Spleen (tissue), 11 donors: Measurements from ENCODE around the gene RET. TPM values are rescaled to one million over a fixed set of nuclear protein-coding genes. Genes with fewer than 3 reads are reported as not detected.

Experiments used
- DNase-seq: peaks from one replicate; pipeline ENCODE4 v3.0.0-alpha.2; 2020
- H3K27ac ChIP-seq, 8 donors: fragments of 200-600 bp; sonication (generic) in 7 of 8; 1 replicate in 4 of 8; 2 replicates in 4 of 8; pipeline versions ENCODE4 v1.5.0 to v1.8.0; 2016 to 2021; ENCODE audit warnings: inconsistent platforms in 4 of 8, mild to moderate bottlenecking in 4 of 8, moderate library complexity in 1 of 8
- H3K27me3 ChIP-seq, 7 donors: fragments of 200-600 bp; sonication (generic) in 6 of 7; replicated peaks in 1 of 7; 1 replicate in 4 of 7; 2 replicates in 3 of 7; pipeline versions ENCODE4 v1.5.0 to v1.8.0; 2016 to 2021; ENCODE audit warnings: inconsistent platforms in 3 of 7, mild to moderate bottlenecking in 1 of 7
- H3K36me3 ChIP-seq, 6 donors: fragments of 200-600 bp; sonication (generic) in 5 of 6; 1 replicate in 4 of 6; 2 replicates in 2 of 6; pipeline versions ENCODE4 v1.5.0 to v1.8.0; 2016 to 2021; ENCODE audit warnings: inconsistent platforms in 2 of 6
- H3K4me1 ChIP-seq, 6 donors: fragments of 200-600 bp; sonication (generic) in 5 of 6; 1 replicate in 3 of 6; 2 replicates in 3 of 6; pipeline versions ENCODE4 v1.5.0 to v1.8.0; 2016 to 2021; ENCODE audit warnings: inconsistent platforms in 3 of 6
- H3K4me3 ChIP-seq, 8 donors: fragments of 200-600 bp; sonication (generic) in 7 of 8; 1 replicate in 4 of 8; 2 replicates in 4 of 8; pipeline versions ENCODE4 v1.5.0 to v1.8.0; 2016 to 2021; ENCODE audit warnings: inconsistent platforms in 4 of 8, mild to moderate bottlenecking in 4 of 8, moderate library complexity in 2 of 8
- H3K9me3 ChIP-seq, 8 donors: fragments of 200-600 bp; sonication (generic) in 7 of 8; 1 replicate in 4 of 8; 2 replicates in 4 of 8; pipeline versions ENCODE4 v1.5.0 to v1.8.0; 2016 to 2021; ENCODE audit warnings: inconsistent platforms in 4 of 8
- POLR2A ChIP-seq, 3 donors: fragments of 450-650 bp; IDR thresholded peaks; one replicate each; pipeline ENCODE4 v1.5.1; 2017; ENCODE audit warnings: antibody characterized with exemption in 3 of 3, mild to moderate bottlenecking in 1 of 3
- POLR2AphosphoS5 ChIP-seq, 3 donors: sonication (generic); formaldehyde crosslinking; IDR thresholded peaks; one replicate each; pipeline ENCODE4 v1.5.1; 2017; ENCODE audit warnings: antibody characterized with exemption in 3 of 3
- WGBS, 5 donors: extraction: QIAGEN DNeasy Blood & Tissue Kit in 3 of 5; methylation state at CpG; one replicate each; pipeline versions ENCODE4 v1.1.5 to v1.1.7; 2013 to 2018; 5-methylcytosine and 5-hydroxymethylcytosine counted together
- intact Hi-C: fragments of 100-400 bp; cut with DNase I; formaldehyde crosslinking; loops from one replicate; pipeline ENCODE4 v1.15.0; 2023; ENCODE audit warnings: low total_unique reads
- polyA plus RNA-seq, 3 donors: library from polyadenylated mRNA; stranded (reverse); fragments of 200-250 nt; gene quantifications; one replicate each; pipeline ENCODE4 v1.2.1, GENCODE V29; 2013
- total RNA-seq, 7 donors: library from RNA; depleted of rRNA in 3 of 7; stranded (reverse); fragments of >200 nt in 3 of 7; fragmentation: NEBNext Ultra II Directional in 4 of 7; extraction: Animal tissue kit (Norgen Biotek cat#: 25700) in 4 of 7; gene quantifications; one replicate each; pipeline versions ENCODE4 v1.1.0 to v1.2.1, GENCODE V29; 2016 to 2021
- TF ChIP-seq, protein P1 (sequence below), 11 experiments: fragments of 200-600 bp in 7 of 11; fragments of 450-650 bp in 4 of 11; sonication (generic) in 4 of 11; IDR thresholded peaks in 8 of 11; conservative IDR thresholded peaks in 3 of 11; 1 replicate in 7 of 11; 2 replicates in 4 of 11; pipeline versions ENCODE4 v1.4.0 to v1.8.0; 2016 to 2021; ENCODE audit warnings: antibody characterized with exemption in 11 of 11, inconsistent platforms in 4 of 11, mild to moderate bottlenecking in 1 of 11
- donor health status: healthy with polysubstance abuse.
- donor health status: DM: no; HTN: no; CAD: no; lungs with moderate emphysema.
- donor health status: DM: no; HTN: no; CAD: no.
- donor health status: Bipolar disorder and iron deficiency.
- donor health status: healthy.
- donor health status: DM: no; HTN: no; CAD: no.
- donor health status: DM: yes; HTN: yes; CAD: no.

Gene RET
- total and polyA plus RNA-seq, 10 donors = 0.02 to 0.54 (median 0.31) TPM; not detected in 2

DNA sequence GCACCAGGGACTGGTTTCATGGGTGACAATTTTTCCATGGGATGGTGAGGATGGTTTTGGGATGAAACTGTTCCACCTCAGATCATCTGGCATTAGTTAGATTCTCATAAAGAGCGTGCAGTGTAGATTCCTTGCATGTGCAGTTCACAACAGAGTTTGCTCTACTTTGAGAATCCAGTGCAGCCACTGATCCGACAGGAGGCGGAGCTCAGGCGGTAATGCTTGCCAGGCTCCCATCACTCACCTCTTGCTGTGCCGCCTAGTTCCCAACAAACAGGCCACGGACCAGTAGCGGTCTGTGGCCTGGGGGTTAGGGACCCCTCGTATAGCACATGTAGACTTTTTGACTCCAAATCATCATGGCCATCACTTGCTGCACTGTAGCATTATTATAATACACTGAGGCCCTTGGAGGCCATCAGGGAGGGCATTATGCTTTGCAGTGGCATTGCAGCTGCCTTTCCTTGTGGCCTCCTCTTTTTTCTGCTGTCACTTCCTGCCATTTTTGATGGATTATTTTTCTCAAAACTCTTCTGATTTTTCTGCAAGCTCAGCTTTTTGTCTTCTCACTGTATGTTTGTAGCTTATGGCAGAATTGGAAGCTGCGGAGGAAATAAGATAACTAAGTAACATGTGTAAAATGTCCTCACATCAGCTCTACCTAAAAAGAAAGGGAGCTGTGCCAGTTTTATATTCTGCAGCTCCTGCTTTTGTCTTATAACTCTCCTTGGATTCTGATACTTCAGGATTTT is 79.9 kb downstream of the RET start:
- no peaks in the 10 kb centered on the region for H3K27me3 ChIP-seq
- TF ChIP-seq, protein P1, sequence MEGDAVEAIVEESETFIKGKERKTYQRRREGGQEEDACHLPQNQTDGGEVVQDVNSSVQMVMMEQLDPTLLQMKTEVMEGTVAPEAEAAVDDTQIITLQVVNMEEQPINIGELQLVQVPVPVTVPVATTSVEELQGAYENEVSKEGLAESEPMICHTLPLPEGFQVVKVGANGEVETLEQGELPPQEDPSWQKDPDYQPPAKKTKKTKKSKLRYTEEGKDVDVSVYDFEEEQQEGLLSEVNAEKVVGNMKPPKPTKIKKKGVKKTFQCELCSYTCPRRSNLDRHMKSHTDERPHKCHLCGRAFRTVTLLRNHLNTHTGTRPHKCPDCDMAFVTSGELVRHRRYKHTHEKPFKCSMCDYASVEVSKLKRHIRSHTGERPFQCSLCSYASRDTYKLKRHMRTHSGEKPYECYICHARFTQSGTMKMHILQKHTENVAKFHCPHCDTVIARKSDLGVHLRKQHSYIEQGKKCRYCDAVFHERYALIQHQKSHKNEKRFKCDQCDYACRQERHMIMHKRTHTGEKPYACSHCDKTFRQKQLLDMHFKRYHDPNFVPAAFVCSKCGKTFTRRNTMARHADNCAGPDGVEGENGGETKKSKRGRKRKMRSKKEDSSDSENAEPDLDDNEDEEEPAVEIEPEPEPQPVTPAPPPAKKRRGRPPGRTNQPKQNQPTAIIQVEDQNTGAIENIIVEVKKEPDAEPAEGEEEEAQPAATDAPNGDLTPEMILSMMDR (IDR thresholded peaks at IDR 0.05 in 8 of 11, conservative IDR thresholded peaks at IDR 0.05 in 3 of 11) = no peak
- TF ChIP-seq POLR2A (IDR thresholded peaks at IDR 0.05) (no peak), POLR2AphosphoS5 (IDR thresholded peaks at IDR 0.05) (peak in 1 of 3 donors; percentile 25)
- H3K9me3 ChIP-seq = no peaks in the 10 kb centered on the region
- peaks cover 0 to 37% (median 0%) of the 10 kb centered on the region in 6 donors for H3K36me3 ChIP-seq
- H3K27ac ChIP-seq = peak overlapping the region in 1 of 8 donors; percentile 29
- no peak for DNase-seq
- peaks cover 3 to 100% (median 67%) of the 10 kb centered on the region in 6 donors for H3K4me1 ChIP-seq
- intact Hi-C loops = no loop called here
- no peak overlapping the region for H3K4me3 ChIP-seq
- WGBS, 5 donors = 77 to 86% (median 81%) methylated on average over 9 of the region's 9 CpGs

DNA sequence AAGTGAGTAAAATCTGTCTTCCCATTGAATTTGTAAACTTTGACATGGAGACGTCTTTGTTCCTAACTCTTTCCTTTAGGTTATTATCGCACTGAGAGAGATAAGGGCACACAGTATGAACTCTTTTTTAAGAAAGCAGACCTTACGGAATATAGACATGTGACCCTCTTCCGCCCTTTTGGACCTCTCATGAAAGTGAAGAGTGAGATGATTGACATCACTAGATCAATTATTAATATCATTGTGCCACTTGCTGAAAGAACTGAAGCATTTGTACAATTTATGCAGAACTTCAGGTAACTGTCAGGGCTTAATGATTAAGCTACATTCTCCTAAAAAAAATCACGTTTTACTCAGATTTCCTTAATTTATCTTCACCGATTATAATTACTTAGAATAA is 81.8 kb downstream of the RET start:
- Histone ChIP-seq H3K9me3 (no peaks in the 10 kb centered on the region), H3K36me3 (peaks cover 0 to 56% (median 13%) of the 10 kb centered on the region in 6 donors), H3K27ac (no peak overlapping the region), H3K4me1 (peaks cover 3 to 100% (median 60%) of the 10 kb centered on the region in 6 donors), H3K4me3 (no peak overlapping the region), H3K27me3 (no peaks in the 10 kb centered on the region)
- 87 to 92% (median 92%) methylated on average over 6 of the region's 6 CpGs for WGBS, 5 donors
- DNase-seq = no peak
- intact Hi-C loops = no loop called here
- TF ChIP-seq, protein P1 (IDR thresholded peaks at IDR 0.05 in 8 of 11, conservative IDR thresholded peaks at IDR 0.05 in 3 of 11) = no peak
- TF ChIP-seq POLR2AphosphoS5 (IDR thresholded peaks at IDR 0.05) (no peak), POLR2A (IDR thresholded peaks at IDR 0.05) (no peak)

DNA sequence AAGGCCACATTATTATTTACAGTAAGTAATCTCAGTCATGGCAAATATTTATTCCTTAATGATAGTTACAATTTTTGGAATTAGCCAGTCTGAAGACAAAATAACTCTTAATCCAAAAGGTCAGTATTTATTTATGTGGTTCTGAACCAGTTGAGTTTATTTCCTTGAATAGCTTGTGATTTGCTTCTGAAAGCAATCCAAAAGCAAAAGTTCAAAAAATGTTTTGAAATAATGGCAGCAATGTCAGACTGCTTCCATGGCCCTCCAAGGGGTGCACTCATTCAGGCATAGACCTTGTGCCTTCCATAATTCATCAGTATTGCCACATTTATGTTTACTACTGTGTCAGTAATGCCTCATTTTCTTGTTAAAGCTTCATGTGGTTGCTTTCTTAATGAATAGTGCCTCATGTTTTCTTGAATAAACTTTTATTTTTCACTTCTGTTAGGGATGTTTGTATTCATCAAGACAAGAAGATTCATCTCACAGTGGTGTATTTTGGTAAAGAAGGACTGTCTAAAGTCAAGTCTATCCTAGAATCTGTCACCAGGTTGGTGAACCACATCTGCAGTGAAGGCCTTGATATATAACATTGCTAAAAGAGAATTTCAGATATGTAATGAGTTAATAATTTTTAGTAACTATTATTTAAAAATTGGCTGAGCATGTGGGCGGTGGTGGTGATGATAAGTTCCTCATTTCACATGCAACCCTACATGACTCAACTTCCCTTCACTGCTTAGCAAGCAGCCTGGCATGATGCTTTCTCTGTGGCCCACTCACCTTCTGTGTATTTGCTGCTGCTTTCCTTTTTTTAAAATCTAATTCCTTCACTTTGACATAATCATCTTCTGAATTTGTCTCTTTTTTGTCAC is 83.4 kb downstream of the RET start:
- peaks cover 0 to 72% (median 13%) of the 10 kb centered on the region in 6 donors for H3K36me3 ChIP-seq
- no peak overlapping the region for H3K4me3 ChIP-seq
- WGBS, 5 donors = 32 to 42% (median 39%) methylated on average over 1 of the region's 1 CpG
- peak overlapping the region in 7 of 8 donors; percentile 20 to 83 (median 71) for H3K27ac ChIP-seq
- intact Hi-C loops = no loop called here
- H3K4me1 ChIP-seq = peaks cover 3 to 91% (median 49%) of the 10 kb centered on the region in 6 donors
- H3K27me3 ChIP-seq = no peaks in the 10 kb centered on the region
- H3K9me3 ChIP-seq = no peaks in the 10 kb centered on the region
- no peak for TF ChIP-seq POLR2A (IDR thresholded peaks at IDR 0.05)
- peak in 1 of 3 donors; percentile 46 for TF ChIP-seq POLR2AphosphoS5 (IDR thresholded peaks at IDR 0.05)
- DNase-seq = no peak

DNA sequence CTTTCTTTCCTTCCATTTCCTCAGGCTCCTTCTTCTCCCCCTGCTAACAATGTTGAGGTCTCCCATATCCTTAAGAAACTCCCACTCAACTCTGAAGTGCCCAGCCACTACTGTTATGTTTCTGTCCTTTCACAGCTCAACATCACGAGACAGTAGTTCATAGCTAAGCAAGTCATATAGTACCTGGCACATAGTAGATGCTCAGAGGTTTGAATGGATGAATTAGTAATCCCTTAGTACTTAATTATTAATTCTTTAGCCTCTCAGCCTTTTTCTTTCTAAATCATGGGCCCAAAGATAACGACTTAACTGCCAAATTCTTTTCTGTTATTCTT is 84.0 kb downstream of the RET start:
- no peak for DNase-seq
- H3K36me3 ChIP-seq = peaks cover 0 to 78% (median 13%) of the 10 kb centered on the region in 6 donors
- H3K9me3 ChIP-seq = no peaks in the 10 kb centered on the region
- 61 to 72% (median 70%) methylated on average over 2 of the region's 2 CpGs for WGBS, 5 donors
- intact Hi-C loops = no loop called here
- TF ChIP-seq, protein P1 (IDR thresholded peaks at IDR 0.05 in 8 of 11, conservative IDR thresholded peaks at IDR 0.05 in 3 of 11) = no peak
- no peak for TF ChIP-seq POLR2AphosphoS5 (IDR thresholded peaks at IDR 0.05)
- TF ChIP-seq POLR2A (IDR thresholded peaks at IDR 0.05) = no peak
- no peak overlapping the region for H3K4me3 ChIP-seq
- H3K27me3 ChIP-seq = no peaks in the 10 kb centered on the region
- peaks cover 2 to 89% (median 44%) of the 10 kb centered on the region in 6 donors for H3K4me1 ChIP-seq
- peak overlapping the region in 7 of 8 donors; percentile 20 to 83 (median 71) for H3K27ac ChIP-seq
